DMS53 treated with DMSO at 0.1 percent for 48 hours (cell line): ENCODE measurements around the gene PRUNE2.

ENCODE experiments used
- DNase-seq: peaks from one replicate; lab custom pipeline; 2025; ENCODE audit not compliant: unreplicated experiment; lab: John Stamatoyannopoulos, UW

The PRUNE2 gene

GRCh38 chr9:76902395-76902794 lies 3.5 kb downstream of the PRUNE2 start:
- DNase-seq, result no peak

GRCh38 chr9:76901801-76902200 lies 4.1 kb downstream of the PRUNE2 start:
- no peak for DNase-seq

GRCh38 chr9:76900884-76901440 lies 5.0 kb downstream of the PRUNE2 start:
- DNase-seq, result no peak

GRCh38 chr9:76898786-76899185 lies 7.1 kb downstream of the PRUNE2 start:
- DNase-seq, result no peak

- no peak for DNase-seq
These were observed 7.9 kb downstream of the PRUNE2 start for GRCh38 chr9:76897804-76898525.

GRCh38 chr9:76896035-76896434 lies 9.9 kb downstream of the PRUNE2 start:
- no peak for DNase-seq

GRCh38 chr9:76895186-76895585 lies 10.7 kb downstream of the PRUNE2 start:
- no peak for DNase-seq

- DNase-seq, result no peak
These were observed 11.7 kb downstream of the PRUNE2 start for GRCh38 chr9:76894198-76894597.

GRCh38 chr9:76893395-76893932 lies 12.4 kb downstream of the PRUNE2 start:
- no peak for DNase-seq

GRCh38 chr9:76891874-76892273 lies 14.0 kb downstream of the PRUNE2 start:
- DNase-seq, result no peak

GRCh38 chr9:76891279-76891678 lies 14.6 kb downstream of the PRUNE2 start:
- no peak for DNase-seq

- no peak for DNase-seq
These were observed 18.0 kb downstream of the PRUNE2 start for GRCh38 chr9:76887951-76888350.

- DNase-seq, result no peak
These were observed 18.7 kb downstream of the PRUNE2 start for GRCh38 chr9:76887003-76887821.

- DNase-seq, result no peak
These were observed 19.6 kb downstream of the PRUNE2 start for GRCh38 chr9:76886318-76886717.

GRCh38 chr9:76884823-76885222 lies 21.1 kb downstream of the PRUNE2 start:
- no peak for DNase-seq

- no peak for DNase-seq
These were observed 22.5 kb downstream of the PRUNE2 start for GRCh38 chr9:76883341-76883855.

- DNase-seq, result no peak
These were observed 23.2 kb downstream of the PRUNE2 start for GRCh38 chr9:76882686-76883085.

- no peak for DNase-seq
These were observed 25.7 kb downstream of the PRUNE2 start for GRCh38 chr9:76880210-76880609.

GRCh38 chr9:76878933-76879332 lies 27.0 kb downstream of the PRUNE2 start:
- peak; percentile 51 for DNase-seq

GRCh38 chr9:76877961-76878360 lies 28.0 kb downstream of the PRUNE2 start:
- no peak for DNase-seq

- DNase-seq, result no peak
These were observed 29.8 kb downstream of the PRUNE2 start for GRCh38 chr9:76876098-76876497.

GRCh38 chr9:76873821-76874220 lies 32.1 kb downstream of the PRUNE2 start:
- DNase-seq, result no peak
